Peyer's patch (tissue), 4 donors: ENCODE results near the gene NDST1.

ENCODE experiments used
- POLR2A ChIP-seq, 2 donors: fragments of 450-650 bp; IDR thresholded peaks; one replicate each; pipeline ENCODE4 v1.5.1; 2017; ENCODE audit warnings: antibody characterized with exemption in 2 of 2, mild to moderate bottlenecking in 2 of 2, moderate library complexity in 2 of 2
- TF ChIP-seq, protein P1 (sequence below), 6 experiments: fragments of 450-650 bp in 4 of 6; fragments of 200-600 bp in 2 of 6; sonication (generic) in 1 of 6; IDR thresholded peaks; one replicate each; pipeline ENCODE4 v1.5.1; 2017 to 2019; ENCODE audit warnings: antibody characterized with exemption in 6 of 6, mild to moderate bottlenecking in 3 of 6, moderate library complexity in 1 of 6

GRCh38 chr5:150582241-150583109 is 74.5 kb downstream of the NDST1 start:
- TF ChIP-seq, protein P1, sequence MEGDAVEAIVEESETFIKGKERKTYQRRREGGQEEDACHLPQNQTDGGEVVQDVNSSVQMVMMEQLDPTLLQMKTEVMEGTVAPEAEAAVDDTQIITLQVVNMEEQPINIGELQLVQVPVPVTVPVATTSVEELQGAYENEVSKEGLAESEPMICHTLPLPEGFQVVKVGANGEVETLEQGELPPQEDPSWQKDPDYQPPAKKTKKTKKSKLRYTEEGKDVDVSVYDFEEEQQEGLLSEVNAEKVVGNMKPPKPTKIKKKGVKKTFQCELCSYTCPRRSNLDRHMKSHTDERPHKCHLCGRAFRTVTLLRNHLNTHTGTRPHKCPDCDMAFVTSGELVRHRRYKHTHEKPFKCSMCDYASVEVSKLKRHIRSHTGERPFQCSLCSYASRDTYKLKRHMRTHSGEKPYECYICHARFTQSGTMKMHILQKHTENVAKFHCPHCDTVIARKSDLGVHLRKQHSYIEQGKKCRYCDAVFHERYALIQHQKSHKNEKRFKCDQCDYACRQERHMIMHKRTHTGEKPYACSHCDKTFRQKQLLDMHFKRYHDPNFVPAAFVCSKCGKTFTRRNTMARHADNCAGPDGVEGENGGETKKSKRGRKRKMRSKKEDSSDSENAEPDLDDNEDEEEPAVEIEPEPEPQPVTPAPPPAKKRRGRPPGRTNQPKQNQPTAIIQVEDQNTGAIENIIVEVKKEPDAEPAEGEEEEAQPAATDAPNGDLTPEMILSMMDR (IDR thresholded peaks at IDR 0.05), result peak in 1 of 6 experiments; percentile 3
- TF ChIP-seq POLR2A (IDR thresholded peaks at IDR 0.05), result peak in 1 of 2 donors; percentile 36
